Measurements from ENCODE around the gene CNR2.
"Not testable (repeated sequence)": the region's sequence is repeated elsewhere in the genome, so short reads cannot be mapped to it uniquely, and the experiment has no call there.

Gene CNR2

DNA sequence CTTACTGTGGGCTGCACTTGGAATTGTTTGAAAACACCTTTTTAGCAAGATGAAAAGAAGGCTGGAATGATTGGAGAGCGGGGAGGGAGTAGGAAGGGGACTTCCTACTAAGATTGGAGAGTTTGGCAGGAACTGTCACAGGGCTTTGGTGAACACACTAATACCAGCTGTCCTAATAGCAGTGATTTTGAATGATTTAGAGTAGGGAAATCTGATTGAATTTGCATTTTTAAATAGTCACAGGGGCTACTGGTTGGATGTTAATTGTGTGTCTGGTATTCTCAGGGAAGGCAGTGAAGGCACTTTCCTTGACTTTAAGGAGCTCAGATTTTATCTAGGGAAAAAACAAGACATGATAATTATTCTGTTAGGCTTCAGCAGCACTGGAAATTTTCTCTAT lies 85.4 kb downstream of the CNR2 start:
- no peak for DNase-seq

DNA sequence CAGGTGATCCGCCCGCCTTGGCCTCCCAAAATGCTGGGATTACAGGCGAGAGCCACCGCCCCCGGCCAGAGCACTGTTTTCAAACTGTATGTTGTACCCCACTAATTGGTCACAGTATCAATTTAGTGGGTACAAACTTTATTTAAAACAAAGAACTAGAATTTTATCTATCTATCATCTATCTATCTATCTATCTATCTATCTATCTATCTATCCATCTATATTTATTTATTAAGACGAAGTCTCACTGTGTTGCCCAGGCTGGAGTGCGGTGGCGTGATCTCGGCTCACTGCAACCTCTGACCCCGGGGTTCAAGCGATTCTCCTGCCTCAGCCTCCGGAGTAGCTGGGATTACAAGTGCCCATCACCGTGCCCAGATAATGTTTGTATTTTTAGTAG lies 86.6 kb downstream of the CNR2 start:
- DNase-seq, result not testable (repeated sequence)

DNA sequence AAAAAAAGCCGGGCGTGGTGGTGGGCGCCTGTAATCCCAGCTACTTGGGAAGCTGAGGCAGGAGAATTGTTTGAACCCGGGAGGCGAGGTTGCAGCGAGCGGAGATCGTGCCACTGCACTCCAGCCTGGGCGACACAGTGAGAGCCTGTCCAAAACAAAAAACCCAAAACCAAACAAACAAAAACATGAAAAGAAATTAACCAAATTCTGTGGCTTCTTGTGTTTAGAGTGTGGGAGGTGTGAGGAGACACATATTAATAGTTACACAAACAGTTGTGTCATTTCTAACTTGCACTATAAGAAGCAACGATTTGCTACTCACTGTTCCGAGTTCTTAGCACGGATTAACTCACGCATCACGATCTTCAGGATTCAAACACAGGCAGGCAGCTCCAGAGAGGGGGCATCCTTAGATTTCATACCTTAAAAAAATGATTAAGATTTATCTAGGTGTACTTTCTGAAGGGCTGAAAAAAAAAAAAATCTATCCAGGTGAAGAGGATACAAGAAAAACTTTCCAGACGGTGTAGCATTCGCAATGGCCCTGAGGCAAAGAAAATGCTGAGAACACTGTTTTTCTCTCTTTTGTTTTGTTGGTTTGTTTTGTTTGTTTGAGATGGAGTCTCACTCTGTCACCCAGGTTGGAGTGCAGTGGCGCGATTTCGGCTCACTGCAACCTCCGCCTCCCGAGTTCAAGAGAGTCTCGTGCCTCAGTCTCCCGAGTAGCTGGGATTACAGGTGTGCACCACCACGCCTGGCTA lies 87.2 kb downstream of the CNR2 start:
- DNase-seq, result no peak

DNA sequence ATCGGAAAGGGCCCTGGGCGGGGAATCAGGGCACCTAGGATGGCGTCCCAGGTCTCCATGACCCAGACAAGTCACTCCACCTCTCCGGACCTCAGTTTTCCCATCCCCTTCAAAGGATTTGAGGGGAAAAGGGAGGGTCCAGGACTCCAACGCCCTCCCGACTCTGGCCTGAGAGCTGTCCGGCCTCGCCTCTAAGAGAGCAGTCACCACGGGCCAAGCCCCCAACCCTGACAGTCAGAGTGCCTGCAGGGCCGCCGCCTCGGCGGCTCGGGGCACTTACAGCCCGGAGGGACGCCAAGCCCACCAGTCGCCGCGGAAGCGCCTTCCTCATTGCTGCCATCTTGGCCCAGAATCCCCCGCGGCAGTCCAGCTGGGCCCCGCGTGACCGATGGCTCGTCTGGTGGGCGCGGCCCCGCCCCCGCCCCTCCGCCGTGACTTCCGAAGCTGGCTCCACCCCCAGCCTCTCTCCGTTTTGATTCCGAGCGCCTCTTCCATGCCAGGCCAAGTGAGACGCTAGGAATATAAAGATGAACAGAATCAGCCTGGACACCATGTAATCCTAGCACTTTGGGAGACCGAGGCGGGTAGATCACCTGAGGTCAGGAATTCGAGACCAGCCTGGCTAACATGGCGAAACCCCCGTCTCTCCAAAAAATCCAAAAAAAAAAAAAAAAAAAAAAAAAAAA lies 87.9 kb downstream of the CNR2 start, which contains the start of gene HMGCL:
HMGCL (minus strand) TSS at position 354 of the 686 bp plus-strand sequence; CDS start at position 340, 14 bp downstream.
- DNase-seq, result peak; percentile 94 to 97 (median 97)

DNA sequence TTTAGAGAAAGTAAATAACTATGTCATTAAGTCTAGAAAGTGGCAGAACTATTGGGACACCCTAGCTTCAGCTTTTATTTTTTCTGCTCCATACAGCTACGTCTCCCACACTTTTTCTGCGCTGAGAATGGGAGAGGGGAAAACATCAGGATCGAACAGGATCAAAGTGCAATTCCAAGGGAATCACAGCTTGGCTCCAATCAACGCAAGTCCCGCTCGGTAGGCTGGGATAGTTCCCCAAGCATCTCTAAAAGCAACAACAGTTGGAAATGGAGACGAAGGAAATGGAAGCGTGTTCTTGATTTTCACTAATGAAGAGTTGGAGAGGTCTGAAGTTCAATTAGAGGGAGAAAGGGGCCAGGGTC lies 88.5 kb downstream of the CNR2 start:
- DNase-seq, result no peak

DNA sequence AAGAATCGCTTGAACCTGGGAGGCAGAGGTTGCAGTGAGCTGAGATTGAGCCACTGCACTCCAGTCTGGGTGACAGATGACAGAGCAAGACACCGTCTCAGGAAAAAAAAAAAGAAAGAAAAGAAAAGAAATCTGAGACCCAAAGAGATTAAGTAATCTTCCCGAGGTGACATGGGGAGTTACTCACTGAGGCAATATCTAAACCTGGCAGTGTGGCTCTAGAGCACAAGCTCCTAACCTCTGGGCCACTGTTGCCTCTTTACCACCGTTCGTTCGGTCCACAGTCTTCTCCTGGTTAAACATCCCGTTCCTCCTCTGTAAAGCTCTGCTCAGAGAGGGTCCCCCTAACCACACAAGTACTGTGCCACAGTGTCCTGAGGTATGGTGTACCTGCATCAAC lies 89.4 kb downstream of the CNR2 start:
- DNase-seq, result no peak

Data from suppressor macrophage treated with lipopolysaccharide for 1 hour (primary cell).